ENCODE measurements around the gene BNC2.

Gene BNC2

DNA sequence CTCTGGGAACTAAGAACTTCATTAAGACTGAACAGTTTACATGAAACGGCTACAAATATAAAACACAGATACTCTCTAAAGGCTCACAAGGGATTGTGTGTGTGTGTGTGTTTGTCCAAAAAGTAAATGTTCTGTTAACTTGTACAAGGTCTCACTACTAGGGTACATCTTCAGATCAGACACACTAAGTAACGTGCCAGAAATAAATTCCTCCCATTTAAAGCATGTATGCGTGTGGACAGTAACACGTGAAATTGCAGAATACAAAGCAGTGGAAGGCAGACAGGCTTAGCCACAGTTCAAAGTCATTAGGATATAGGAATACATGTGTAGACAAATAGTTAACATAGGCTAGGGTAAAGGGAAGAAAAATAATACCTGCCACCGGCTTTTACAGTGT, 1.8 kb downstream of the BNC2 start:
- TF ChIP-seq EP300 (IDR thresholded peaks at IDR 0.05; ENCODE audit: borderline replicate concordance) (no peak), EGR1 (IDR thresholded peaks at IDR 0.05) (no peak), CEBPB (IDR thresholded peaks at IDR 0.05) (no peak), RAD21 (IDR thresholded peaks at IDR 0.05; ENCODE audit: low read depth) (no peak), CREB1 (IDR thresholded peaks at IDR 0.05; ENCODE audit: low read depth) (no peak), NFIC (IDR thresholded peaks at IDR 0.05) (no peak), TCF12 (IDR thresholded peaks at IDR 0.05; ENCODE audit: low read depth) (no peak), TAF1 (IDR thresholded peaks at IDR 0.05; ENCODE audit: low read depth) (no peak), ZBTB7A (IDR thresholded peaks at IDR 0.05; ENCODE audit: low read depth) (no peak), FOXM1 (IDR thresholded peaks at IDR 0.05; ENCODE audit: borderline replicate concordance, low read depth) (no peak), TEAD4 (IDR thresholded peaks at IDR 0.05) (no peak), YY1 (IDR thresholded peaks at IDR 0.05; ENCODE audit: low read depth) (no peak)
- TF ChIP-seq, protein P1, sequence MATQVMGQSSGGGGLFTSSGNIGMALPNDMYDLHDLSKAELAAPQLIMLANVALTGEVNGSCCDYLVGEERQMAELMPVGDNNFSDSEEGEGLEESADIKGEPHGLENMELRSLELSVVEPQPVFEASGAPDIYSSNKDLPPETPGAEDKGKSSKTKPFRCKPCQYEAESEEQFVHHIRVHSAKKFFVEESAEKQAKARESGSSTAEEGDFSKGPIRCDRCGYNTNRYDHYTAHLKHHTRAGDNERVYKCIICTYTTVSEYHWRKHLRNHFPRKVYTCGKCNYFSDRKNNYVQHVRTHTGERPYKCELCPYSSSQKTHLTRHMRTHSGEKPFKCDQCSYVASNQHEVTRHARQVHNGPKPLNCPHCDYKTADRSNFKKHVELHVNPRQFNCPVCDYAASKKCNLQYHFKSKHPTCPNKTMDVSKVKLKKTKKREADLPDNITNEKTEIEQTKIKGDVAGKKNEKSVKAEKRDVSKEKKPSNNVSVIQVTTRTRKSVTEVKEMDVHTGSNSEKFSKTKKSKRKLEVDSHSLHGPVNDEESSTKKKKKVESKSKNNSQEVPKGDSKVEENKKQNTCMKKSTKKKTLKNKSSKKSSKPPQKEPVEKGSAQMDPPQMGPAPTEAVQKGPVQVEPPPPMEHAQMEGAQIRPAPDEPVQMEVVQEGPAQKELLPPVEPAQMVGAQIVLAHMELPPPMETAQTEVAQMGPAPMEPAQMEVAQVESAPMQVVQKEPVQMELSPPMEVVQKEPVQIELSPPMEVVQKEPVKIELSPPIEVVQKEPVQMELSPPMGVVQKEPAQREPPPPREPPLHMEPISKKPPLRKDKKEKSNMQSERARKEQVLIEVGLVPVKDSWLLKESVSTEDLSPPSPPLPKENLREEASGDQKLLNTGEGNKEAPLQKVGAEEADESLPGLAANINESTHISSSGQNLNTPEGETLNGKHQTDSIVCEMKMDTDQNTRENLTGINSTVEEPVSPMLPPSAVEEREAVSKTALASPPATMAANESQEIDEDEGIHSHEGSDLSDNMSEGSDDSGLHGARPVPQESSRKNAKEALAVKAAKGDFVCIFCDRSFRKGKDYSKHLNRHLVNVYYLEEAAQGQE (IDR thresholded peaks at IDR 0.05; ENCODE audit: low read depth) = no peak
- TF ChIP-seq, protein P2, sequence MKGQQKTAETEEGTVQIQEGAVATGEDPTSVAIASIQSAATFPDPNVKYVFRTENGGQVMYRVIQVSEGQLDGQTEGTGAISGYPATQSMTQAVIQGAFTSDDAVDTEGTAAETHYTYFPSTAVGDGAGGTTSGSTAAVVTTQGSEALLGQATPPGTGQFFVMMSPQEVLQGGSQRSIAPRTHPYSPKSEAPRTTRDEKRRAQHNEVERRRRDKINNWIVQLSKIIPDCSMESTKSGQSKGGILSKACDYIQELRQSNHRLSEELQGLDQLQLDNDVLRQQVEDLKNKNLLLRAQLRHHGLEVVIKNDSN (IDR thresholded peaks at IDR 0.05) = no peak
- TF ChIP-seq, protein P3, sequence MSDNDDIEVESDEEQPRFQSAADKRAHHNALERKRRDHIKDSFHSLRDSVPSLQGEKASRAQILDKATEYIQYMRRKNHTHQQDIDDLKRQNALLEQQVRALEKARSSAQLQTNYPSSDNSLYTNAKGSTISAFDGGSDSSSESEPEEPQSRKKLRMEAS (IDR thresholded peaks at IDR 0.05) = no peak

DNA sequence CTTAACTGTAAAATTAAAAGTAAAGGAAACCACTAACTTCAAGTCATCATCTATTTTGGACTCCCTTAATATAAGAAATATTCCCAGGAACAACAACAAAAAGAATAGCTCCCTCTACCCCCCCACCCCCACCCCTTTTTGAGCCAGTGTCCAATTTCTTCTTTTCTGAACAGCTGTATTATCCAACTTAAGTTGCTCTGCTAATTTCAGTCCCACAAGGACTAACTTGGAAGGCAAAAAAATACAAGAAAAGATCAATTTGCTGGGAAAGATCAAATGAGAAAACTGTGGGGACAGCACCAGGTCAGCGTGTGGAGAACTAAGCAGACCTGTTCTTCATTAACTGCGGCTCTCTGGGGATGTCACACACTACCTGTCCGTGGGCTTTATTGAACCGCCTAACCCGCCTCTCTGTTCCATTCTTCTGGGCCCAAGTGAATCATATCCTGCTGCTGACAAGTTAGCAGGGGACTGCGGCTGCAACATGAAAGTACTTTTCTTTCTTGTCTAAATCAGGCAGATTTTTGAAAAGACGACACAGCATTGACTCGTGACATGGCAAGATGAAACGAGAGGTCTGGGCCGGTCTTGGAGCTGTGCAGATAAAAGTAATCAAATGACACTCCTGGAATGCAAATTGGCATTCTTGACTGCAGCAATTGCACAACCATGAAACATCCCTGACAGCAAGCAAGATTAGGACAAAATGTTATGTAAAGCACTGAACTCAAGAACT, 2.7 kb downstream of the BNC2 start:
- no peak for TF ChIP-seq CREB1 (IDR thresholded peaks at IDR 0.05; ENCODE audit: low read depth)
- peak; percentile 59; the same call in 1 of the 2 replicates for TF ChIP-seq CEBPB (IDR thresholded peaks at IDR 0.05)
- TF ChIP-seq TEAD4 (IDR thresholded peaks at IDR 0.05) = 0 out of 2 replicates have a peak, but pooled peaks have one; percentile 32
- TF ChIP-seq EP300 (IDR thresholded peaks at IDR 0.05; ENCODE audit: borderline replicate concordance) = no peak
- no peak for TF ChIP-seq TAF1 (IDR thresholded peaks at IDR 0.05; ENCODE audit: low read depth)
- TF ChIP-seq, protein P2 (IDR thresholded peaks at IDR 0.05) = no peak
- TF ChIP-seq, protein P1 (IDR thresholded peaks at IDR 0.05; ENCODE audit: low read depth) = no peak
- no peak for TF ChIP-seq RAD21 (IDR thresholded peaks at IDR 0.05; ENCODE audit: low read depth)

DNA sequence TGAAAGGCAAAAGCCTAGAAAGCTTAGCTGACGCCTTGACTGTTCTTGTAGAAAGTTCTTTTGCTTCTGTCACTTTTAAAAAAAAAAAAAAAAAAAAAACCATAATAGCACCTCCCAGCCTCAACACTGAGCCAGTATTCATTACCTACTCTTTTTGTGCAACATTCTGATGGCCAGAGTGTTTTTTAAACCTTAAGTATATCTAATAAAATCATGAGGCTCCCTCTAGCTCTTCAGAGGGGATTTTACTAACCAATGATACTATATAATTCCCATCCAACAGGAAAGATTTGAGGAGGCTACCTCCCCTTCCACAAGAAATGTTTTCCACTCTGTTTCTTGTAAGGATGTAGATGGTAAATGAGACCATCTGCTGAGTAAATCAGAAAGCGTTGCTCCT, 3.9 kb downstream of the BNC2 start:
- TF ChIP-seq, protein P3 (IDR thresholded peaks at IDR 0.05) = no peak
- TF ChIP-seq CEBPB (IDR thresholded peaks at IDR 0.05) = no peak
- TF ChIP-seq, protein P2 (IDR thresholded peaks at IDR 0.05) = no peak
- TF ChIP-seq EP300 (IDR thresholded peaks at IDR 0.05; ENCODE audit: borderline replicate concordance) = no peak
- TF ChIP-seq YY1 (IDR thresholded peaks at IDR 0.05; ENCODE audit: low read depth) = no peak
- TF ChIP-seq, protein P1 (IDR thresholded peaks at IDR 0.05; ENCODE audit: low read depth) = no peak
- TF ChIP-seq TEAD4 (IDR thresholded peaks at IDR 0.05) = no peak
- TF ChIP-seq FOXM1 (IDR thresholded peaks at IDR 0.05; ENCODE audit: borderline replicate concordance, low read depth) = no peak
- no peak for TF ChIP-seq ZBTB7A (IDR thresholded peaks at IDR 0.05; ENCODE audit: low read depth)
- no peak for TF ChIP-seq NFIC (IDR thresholded peaks at IDR 0.05)
- no peak for TF ChIP-seq TCF12 (IDR thresholded peaks at IDR 0.05; ENCODE audit: low read depth)
- no peak for TF ChIP-seq RAD21 (IDR thresholded peaks at IDR 0.05; ENCODE audit: low read depth)
- TF ChIP-seq CREB1 (IDR thresholded peaks at IDR 0.05; ENCODE audit: low read depth) = no peak
- TF ChIP-seq EGR1 (IDR thresholded peaks at IDR 0.05) = no peak

All from Ishikawa (cell line).